ENCODE data around the gene TTLL10. TPM values are rescaled to one million over a fixed set of nuclear protein-coding genes. Genes with fewer than 3 reads are reported as not detected.

Gene TTLL10
- not detected for total RNA-seq

DNA sequence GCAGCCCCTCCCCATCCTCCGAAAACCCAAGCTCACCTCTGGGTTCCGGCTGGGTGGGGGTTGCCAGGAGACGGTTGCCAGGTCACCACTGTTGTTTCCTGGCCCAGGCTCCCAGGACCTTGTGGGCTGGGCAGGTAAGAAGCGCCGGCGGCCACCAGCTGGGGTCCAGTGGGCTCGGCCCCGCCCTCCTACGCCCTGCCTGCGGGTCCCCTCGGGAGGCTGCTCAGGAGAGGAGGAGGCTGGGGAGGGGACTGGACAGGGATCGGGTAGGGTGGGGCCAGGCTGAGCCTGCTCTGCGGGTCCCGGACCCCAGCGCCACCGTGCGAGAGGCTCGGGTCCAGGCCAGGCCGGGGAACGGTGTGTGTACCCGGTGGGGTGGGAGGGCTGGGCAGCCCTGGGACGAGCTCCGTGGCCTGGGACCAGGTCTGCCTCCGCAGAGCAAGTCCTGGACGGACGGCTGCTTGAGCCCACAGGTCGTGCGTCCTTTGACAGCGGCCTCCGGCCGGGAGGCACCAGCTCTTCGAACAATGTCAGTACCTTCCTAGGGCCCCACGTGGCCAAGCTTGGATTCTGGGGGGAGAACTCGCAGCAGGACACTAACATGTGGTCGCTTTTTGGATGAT lies at the start of gene TTLL10:
Gene TTLL10 (plus strand): TSS at position 88 of the 623 bp plus-strand sequence. CDS start 5,336 bp downstream, outside the sequence.
- intact Hi-C loops (cut with DNase I; ENCODE audit: low total_unique reads): no loop called here
- no peak for TF ChIP-seq POLR2A (IDR thresholded peaks at IDR 0.05)
- TF ChIP-seq, protein P1, sequence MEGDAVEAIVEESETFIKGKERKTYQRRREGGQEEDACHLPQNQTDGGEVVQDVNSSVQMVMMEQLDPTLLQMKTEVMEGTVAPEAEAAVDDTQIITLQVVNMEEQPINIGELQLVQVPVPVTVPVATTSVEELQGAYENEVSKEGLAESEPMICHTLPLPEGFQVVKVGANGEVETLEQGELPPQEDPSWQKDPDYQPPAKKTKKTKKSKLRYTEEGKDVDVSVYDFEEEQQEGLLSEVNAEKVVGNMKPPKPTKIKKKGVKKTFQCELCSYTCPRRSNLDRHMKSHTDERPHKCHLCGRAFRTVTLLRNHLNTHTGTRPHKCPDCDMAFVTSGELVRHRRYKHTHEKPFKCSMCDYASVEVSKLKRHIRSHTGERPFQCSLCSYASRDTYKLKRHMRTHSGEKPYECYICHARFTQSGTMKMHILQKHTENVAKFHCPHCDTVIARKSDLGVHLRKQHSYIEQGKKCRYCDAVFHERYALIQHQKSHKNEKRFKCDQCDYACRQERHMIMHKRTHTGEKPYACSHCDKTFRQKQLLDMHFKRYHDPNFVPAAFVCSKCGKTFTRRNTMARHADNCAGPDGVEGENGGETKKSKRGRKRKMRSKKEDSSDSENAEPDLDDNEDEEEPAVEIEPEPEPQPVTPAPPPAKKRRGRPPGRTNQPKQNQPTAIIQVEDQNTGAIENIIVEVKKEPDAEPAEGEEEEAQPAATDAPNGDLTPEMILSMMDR (IDR thresholded peaks at IDR 0.05): no peak
- no peak for DNase-seq (ENCODE audit: low spot score in 2 of 2)
- 40 to 46% methylated on average over 19 to 34 of the region's 35 CpGs for WGBS, 2 donors
- no peak within 1 kb of the TSS for H3K4me3 ChIP-seq (ENCODE audit: low read depth, poor library complexity, severe bottlenecking)

- intact Hi-C loops (cut with DNase I; ENCODE audit: low total_unique reads): no loop called here
- DNase-seq (ENCODE audit: low spot score in 2 of 2): no peak
- no peak overlapping the region for H3K4me3 ChIP-seq (ENCODE audit: low read depth, poor library complexity, severe bottlenecking)
- 70 to 83% methylated on average over 1 to 7 of the region's 7 CpGs for WGBS, 2 donors
- no peak for TF ChIP-seq POLR2A (IDR thresholded peaks at IDR 0.05)
- TF ChIP-seq, protein P1 (IDR thresholded peaks at IDR 0.05): no peak
These were observed 49.2 kb upstream of the TTLL10 start for GRCh38 chr1:1124508-1124785.

DNA sequence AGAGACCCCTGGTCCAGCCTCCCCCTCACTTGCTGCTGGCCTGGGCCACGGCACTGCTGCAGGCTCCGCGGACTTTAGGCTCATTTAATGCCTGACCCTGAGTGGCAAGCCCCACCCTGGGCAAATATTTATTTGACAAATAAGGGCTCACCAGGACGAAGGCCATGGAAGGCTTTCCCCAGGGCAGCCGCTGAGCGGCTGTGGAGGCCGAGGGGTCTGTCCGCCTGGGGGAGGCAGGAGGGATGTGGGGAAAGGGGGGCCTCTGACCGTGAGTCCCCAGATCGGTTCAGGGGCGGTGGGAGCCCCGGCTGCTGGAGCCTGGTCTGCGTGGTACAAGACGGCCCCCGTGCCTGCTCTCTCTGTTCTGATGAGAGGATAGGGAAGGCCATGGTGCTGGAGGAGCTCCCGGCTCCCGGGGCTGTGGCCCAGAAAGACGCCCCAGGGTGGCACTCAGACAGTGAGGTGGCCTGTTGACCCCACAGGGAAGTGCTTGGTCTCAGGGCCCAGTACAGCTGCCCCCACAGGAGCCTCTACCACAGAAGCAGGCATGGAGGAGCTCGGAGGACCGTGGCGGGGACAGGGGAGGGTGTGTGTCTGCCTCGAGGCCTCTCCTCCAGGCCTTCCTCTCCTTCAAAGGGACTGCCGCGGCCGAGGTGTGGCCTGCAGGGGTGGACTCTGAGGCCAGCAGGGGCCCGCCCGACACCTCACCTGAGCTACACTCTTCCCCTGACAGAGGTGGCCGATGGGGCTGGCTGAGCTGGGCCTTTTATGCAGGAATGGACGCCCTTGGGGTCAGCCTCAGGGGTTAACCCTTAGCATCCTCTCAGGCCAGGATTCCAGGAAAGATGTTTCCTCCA lies 48.7 kb upstream of the TTLL10 start:
- intact Hi-C loops (cut with DNase I; ENCODE audit: low total_unique reads): no loop called here
- 70 to 82% methylated on average over 26 to 29 of the region's 29 CpGs for WGBS, 2 donors
- no peak overlapping the region for H3K4me3 ChIP-seq (ENCODE audit: low read depth, poor library complexity, severe bottlenecking)
- DNase-seq (ENCODE audit: low spot score in 2 of 2): no peak
- TF ChIP-seq, protein P1 (IDR thresholded peaks at IDR 0.05): no peak
- no peak for TF ChIP-seq POLR2A (IDR thresholded peaks at IDR 0.05)

- no peak for TF ChIP-seq POLR2A (IDR thresholded peaks at IDR 0.05)
These were observed 47.7 kb upstream of the TTLL10 start for GRCh38 chr1:1125945-1126344.

GRCh38 chr1:1127551-1128451 lies 45.9 kb upstream of the TTLL10 start:
- no peak overlapping the region for H3K4me3 ChIP-seq (ENCODE audit: low read depth, poor library complexity, severe bottlenecking)
- whole genome bisulfite sequencing, 2 donors: 85 to 90% methylated on average over 40 to 44 of the region's 45 CpGs
- intact Hi-C loops (cut with DNase I; ENCODE audit: low total_unique reads): no loop called here
- no peak for DNase-seq (ENCODE audit: low spot score in 2 of 2)
- TF ChIP-seq, protein P1 (IDR thresholded peaks at IDR 0.05): no peak
- TF ChIP-seq POLR2A (IDR thresholded peaks at IDR 0.05): no peak

More at GRCh38 chr1:1125945-1126344, 47.7 kb upstream of the TTLL10 start:
- 86 to 88% methylated on average over 18 of the region's 18 CpGs for WGBS, 2 donors
- no peak overlapping the region for H3K4me3 ChIP-seq (ENCODE audit: low read depth, poor library complexity, severe bottlenecking)
- no peak for DNase-seq (ENCODE audit: low spot score in 2 of 2)
- intact Hi-C loops (cut with DNase I; ENCODE audit: low total_unique reads): no loop called here
